DND-41 (cell line): ENCODE measurements around the gene SLAMF7.

ENCODE experiments used
- ATAC-seq: fragments of 200-7000 bp; cut with Tn5 transposase; 3 replicates; pipeline ENCODE4 v1.9.1; 2021; ENCODE audit warnings: low read depth; ENCODE audit not compliant: insufficient read depth
- DNase-seq: peaks from one replicate; pipeline ENCODE4 v3.0.0-alpha.2; 2020
- H2AFZ ChIP-seq: 2 replicates; pipeline ENCODE4 v1.6.0; 2012; ENCODE audit warnings: low read depth, low read length
- H3K27ac ChIP-seq: 2 replicates; pipeline ENCODE4 v1.5.1; 2012; ENCODE audit warnings: low read length, inconsistent platforms
- H3K27me3 ChIP-seq: fragments of 200-600 bp; sonication (generic); 2 replicates; pipeline ENCODE4 v1.6.0; 2012; ENCODE audit warnings: low read length, mild to moderate bottlenecking, inconsistent platforms; ENCODE audit not compliant: insufficient read depth, poor library complexity
- H3K36me3 ChIP-seq: 2 replicates; pipeline ENCODE4 v1.5.1; 2012; ENCODE audit warnings: low read length, inconsistent platforms; ENCODE audit not compliant: insufficient read depth
- H3K4me1 ChIP-seq: 2 replicates; pipeline ENCODE4 v1.5.1; 2012; ENCODE audit warnings: mild to moderate bottlenecking, low read length; ENCODE audit not compliant: insufficient read depth
- H3K4me2 ChIP-seq: 2 replicates; pipeline ENCODE4 v1.6.0; 2012; ENCODE audit warnings: mild to moderate bottlenecking, moderate library complexity, low read length, inconsistent platforms; ENCODE audit not compliant: insufficient read depth
- H3K4me3 ChIP-seq, 2 experiments: fragments of 200-600 bp in 1 of 2; shearing (Covaris generic) in 1 of 2; 2 replicates each; pipeline ENCODE4 v1.5.1; 2012 to 2016; ENCODE audit warnings: inconsistent platforms in 2 of 2, low read length in 2 of 2, mild to moderate bottlenecking in 2 of 2, low read depth in 1 of 2, moderate library complexity in 1 of 2
- H3K79me2 ChIP-seq: 2 replicates; pipeline ENCODE4 v1.6.0; 2012; ENCODE audit warnings: low read length, inconsistent platforms; ENCODE audit not compliant: insufficient read depth
- H3K9ac ChIP-seq: 2 replicates; pipeline ENCODE4 v1.6.0; 2012; ENCODE audit warnings: low read depth, mild to moderate bottlenecking, inconsistent platforms, low read length, moderate library complexity
- H3K9me3 ChIP-seq: 2 replicates; pipeline ENCODE4 v1.5.1; 2012; ENCODE audit warnings: low read length, moderate library complexity, mild to moderate bottlenecking, inconsistent platforms; ENCODE audit not compliant: insufficient read depth, severe bottlenecking
- H4K20me1 ChIP-seq: 2 replicates; pipeline ENCODE4 v1.6.0; 2012; ENCODE audit warnings: low read length; ENCODE audit not compliant: insufficient read depth
- EZH2 ChIP-seq: IDR thresholded peaks from 3 replicates; pipeline ENCODE4 v1.6.1; 2012; ENCODE audit warnings: borderline replicate concordance, low read depth, mild to moderate bottlenecking, moderate library complexity, low read length, inconsistent platforms; ENCODE audit not compliant: severe bottlenecking
- TF ChIP-seq, protein P1 (sequence below): IDR thresholded peaks from 2 replicates; pipeline ENCODE4 v1.5.1; 2012; ENCODE audit warnings: borderline replicate concordance, low read length, moderate library complexity, mild to moderate bottlenecking; ENCODE audit not compliant: poor library complexity, severe bottlenecking; ENCODE audit errors: extremely low read depth

SLAMF7 gene

DNA sequence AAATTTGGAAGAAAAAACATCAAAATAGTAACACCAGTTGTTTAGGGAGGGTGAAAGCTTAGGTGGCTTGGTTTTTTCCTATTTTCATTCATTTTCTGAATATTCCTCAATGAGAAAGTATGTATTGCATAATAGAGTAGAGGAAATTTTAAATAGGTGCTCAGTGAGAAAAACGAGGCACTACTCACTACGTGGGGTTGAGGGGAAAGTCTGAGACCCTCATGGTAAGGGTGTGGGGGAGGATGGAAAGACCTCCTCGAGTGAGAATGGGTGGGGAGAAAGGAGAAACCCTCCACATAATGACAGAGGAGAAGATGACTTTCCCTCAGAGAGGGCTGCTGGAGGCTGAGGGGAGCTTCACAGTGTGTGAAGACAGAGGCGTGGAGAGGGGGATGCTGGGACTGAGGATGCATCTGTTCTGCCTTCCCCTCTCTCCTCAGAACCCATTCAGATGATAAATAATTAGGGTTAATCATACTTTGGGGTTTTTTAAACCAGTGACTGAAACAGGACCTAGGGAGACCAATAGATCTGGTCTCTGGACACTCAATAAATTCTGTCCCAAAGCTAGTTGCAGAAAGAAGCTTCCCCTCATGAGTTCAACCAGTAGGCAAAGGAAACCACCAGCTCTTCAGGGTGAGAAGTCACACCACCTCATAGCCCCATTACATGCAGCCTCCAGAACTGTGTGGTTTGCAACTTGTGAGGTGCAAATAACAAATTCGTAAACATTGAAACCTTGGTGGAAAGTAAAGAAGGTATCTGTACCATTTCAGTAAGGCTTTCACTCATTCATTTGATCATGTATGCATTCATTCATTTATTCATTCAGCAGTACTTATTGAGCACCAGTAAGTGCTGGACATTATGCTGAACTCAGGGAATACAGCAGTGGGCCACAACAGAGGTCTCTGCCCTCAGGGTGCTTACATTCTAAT is 17.1 kb downstream of the SLAMF7 start:
- H2AFZ ChIP-seq: no peak overlapping the region
- ATAC-seq: no peak
- H3K27ac ChIP-seq: no peak overlapping the region
- TF ChIP-seq, protein P1, sequence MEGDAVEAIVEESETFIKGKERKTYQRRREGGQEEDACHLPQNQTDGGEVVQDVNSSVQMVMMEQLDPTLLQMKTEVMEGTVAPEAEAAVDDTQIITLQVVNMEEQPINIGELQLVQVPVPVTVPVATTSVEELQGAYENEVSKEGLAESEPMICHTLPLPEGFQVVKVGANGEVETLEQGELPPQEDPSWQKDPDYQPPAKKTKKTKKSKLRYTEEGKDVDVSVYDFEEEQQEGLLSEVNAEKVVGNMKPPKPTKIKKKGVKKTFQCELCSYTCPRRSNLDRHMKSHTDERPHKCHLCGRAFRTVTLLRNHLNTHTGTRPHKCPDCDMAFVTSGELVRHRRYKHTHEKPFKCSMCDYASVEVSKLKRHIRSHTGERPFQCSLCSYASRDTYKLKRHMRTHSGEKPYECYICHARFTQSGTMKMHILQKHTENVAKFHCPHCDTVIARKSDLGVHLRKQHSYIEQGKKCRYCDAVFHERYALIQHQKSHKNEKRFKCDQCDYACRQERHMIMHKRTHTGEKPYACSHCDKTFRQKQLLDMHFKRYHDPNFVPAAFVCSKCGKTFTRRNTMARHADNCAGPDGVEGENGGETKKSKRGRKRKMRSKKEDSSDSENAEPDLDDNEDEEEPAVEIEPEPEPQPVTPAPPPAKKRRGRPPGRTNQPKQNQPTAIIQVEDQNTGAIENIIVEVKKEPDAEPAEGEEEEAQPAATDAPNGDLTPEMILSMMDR: no peak
- no peak for TF ChIP-seq EZH2
- no peak overlapping the region for H3K4me2 ChIP-seq
- H3K79me2 ChIP-seq: no peaks in the 10 kb centered on the region
- no peaks in the 10 kb centered on the region for H3K27me3 ChIP-seq
- H3K36me3 ChIP-seq: no peaks in the 10 kb centered on the region
- no peak overlapping the region for H3K4me3 ChIP-seq
- H3K4me1 ChIP-seq: peaks cover 9% of the 10 kb centered on the region
- no peaks in the 10 kb centered on the region for H3K9me3 ChIP-seq
- DNase-seq: no peak
- no peaks in the 10 kb centered on the region for H4K20me1 ChIP-seq
- H3K9ac ChIP-seq: no peak overlapping the region

DNA sequence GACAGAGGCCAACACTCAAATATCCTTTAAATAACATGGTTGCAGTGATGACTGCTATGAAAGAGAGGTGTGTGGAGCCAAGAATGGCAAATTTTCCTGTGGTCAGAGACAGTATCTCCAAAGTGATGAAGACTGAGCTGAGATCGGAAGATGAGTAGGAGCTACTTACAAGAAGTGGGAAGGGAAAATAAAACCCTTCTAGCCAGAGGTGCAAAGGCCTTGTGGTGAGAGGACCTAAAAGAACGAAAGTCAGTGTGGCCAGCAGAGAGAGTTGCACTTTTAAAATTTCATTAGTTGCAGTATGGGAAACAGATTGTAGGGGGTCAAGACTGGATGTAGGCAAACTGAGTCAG is 17.8 kb downstream of the SLAMF7 start:
- ATAC-seq: no peak
- H3K27ac ChIP-seq: no peak overlapping the region
- H3K27me3 ChIP-seq: no peaks in the 10 kb centered on the region
- H3K9ac ChIP-seq: no peak overlapping the region
- no peak overlapping the region for H3K4me2 ChIP-seq
- no peaks in the 10 kb centered on the region for H4K20me1 ChIP-seq
- no peaks in the 10 kb centered on the region for H3K79me2 ChIP-seq
- peaks cover 4% of the 10 kb centered on the region for H3K4me1 ChIP-seq
- H3K36me3 ChIP-seq: no peaks in the 10 kb centered on the region
- TF ChIP-seq EZH2: no peak
- H3K4me3 ChIP-seq: no peak overlapping the region
- no peak overlapping the region for H2AFZ ChIP-seq
- no peaks in the 10 kb centered on the region for H3K9me3 ChIP-seq
- no peak for DNase-seq

DNA sequence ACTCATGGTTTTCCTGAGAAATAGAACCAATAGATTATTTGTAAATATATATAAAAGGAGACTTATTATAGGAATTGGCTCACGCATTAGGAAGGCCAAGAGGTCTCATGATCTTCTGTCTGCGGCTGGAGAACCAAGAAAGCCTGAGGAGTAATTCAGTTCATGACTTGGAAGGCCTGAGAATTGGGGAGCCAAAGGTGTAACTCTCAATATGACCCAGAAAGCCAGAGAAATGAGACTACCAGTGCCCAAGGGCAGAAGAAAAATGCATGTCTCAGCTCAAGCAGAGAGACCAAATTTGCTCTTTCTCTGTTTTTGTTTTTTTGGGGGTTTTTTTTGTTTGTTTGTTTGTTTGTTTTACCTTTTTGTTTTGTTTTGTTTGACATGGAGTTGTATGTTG is 19.5 kb downstream of the SLAMF7 start:
- no peaks in the 10 kb centered on the region for H4K20me1 ChIP-seq
- no peak overlapping the region for H3K4me2 ChIP-seq
- H3K9me3 ChIP-seq: no peaks in the 10 kb centered on the region
- H3K36me3 ChIP-seq: no peaks in the 10 kb centered on the region
- ATAC-seq (no peak), DNase-seq (no peak)
- H3K79me2 ChIP-seq: no peaks in the 10 kb centered on the region
- no peaks in the 10 kb centered on the region for H3K27me3 ChIP-seq
- no peak overlapping the region for H2AFZ ChIP-seq
- H3K4me3 ChIP-seq: no peak overlapping the region
- H3K4me1 ChIP-seq: no peaks in the 10 kb centered on the region
- no peak overlapping the region for H3K9ac ChIP-seq
- TF ChIP-seq, protein P1: no peak
- TF ChIP-seq EZH2: no peak
- no peak overlapping the region for H3K27ac ChIP-seq

DNA sequence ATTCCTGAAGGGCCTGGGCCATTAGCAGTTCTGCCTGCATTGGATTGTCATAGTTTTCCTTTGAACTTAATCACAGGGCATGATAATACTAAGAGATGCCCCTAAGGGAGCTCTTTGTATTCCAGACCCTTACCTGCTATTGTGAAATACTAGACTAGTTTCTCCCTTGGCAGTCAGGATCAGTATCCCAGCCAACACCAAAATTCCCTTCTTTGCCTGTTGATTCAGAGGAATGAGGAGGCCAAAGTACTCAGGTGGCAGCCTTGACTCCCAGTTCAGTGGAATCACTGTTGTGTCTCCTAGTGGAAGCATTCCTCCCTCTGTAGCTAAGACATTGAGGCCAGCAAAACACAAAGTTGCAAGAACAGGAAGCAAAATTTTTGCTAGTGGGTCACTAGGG is 20.7 kb downstream of the SLAMF7 start:
- Histone ChIP-seq H2AFZ (no peak overlapping the region), H3K79me2 (no peaks in the 10 kb centered on the region), H3K9ac (no peak overlapping the region), H3K27me3 (no peaks in the 10 kb centered on the region), H3K4me2 (no peak overlapping the region), H3K27ac (no peak overlapping the region), H3K36me3 (no peaks in the 10 kb centered on the region), H4K20me1 (no peaks in the 10 kb centered on the region), H3K4me3 (no peak overlapping the region), H3K9me3 (no peaks in the 10 kb centered on the region), H3K4me1 (no peaks in the 10 kb centered on the region)
- TF ChIP-seq, protein P1: no peak
- no peak for TF ChIP-seq EZH2
- no peak for ATAC-seq
- DNase-seq: no peak
